ENCODE data around the gene CRIM1.

DNA sequence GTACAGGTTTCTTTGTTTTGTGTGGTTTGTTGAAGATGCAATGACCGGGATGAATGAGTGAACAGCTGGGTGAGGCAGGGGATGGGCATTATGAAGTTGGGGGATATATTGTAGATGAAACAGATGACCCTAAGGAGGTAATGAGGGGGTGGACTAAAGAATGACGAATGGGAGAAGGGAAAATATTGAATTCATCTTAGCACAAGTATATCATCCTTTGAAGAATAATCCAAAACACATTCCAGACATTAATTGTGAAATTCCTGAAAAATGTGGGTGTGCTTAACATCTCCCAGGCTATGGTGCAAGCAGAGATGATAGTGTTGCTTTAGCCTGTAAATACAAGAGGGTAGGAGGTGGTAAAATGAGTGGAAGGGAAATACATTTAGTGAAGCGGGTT lies 5.8 kb downstream of the CRIM1 start:
- TF ChIP-seq, protein P1, sequence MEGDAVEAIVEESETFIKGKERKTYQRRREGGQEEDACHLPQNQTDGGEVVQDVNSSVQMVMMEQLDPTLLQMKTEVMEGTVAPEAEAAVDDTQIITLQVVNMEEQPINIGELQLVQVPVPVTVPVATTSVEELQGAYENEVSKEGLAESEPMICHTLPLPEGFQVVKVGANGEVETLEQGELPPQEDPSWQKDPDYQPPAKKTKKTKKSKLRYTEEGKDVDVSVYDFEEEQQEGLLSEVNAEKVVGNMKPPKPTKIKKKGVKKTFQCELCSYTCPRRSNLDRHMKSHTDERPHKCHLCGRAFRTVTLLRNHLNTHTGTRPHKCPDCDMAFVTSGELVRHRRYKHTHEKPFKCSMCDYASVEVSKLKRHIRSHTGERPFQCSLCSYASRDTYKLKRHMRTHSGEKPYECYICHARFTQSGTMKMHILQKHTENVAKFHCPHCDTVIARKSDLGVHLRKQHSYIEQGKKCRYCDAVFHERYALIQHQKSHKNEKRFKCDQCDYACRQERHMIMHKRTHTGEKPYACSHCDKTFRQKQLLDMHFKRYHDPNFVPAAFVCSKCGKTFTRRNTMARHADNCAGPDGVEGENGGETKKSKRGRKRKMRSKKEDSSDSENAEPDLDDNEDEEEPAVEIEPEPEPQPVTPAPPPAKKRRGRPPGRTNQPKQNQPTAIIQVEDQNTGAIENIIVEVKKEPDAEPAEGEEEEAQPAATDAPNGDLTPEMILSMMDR (conservative IDR thresholded peaks at IDR 0.05), result no peak
- no peak for TF ChIP-seq ZFX (IDR thresholded peaks at IDR 0.05)

Measured in C4-2B (cell line).